ENCODE results near the gene CEP131.
"Not testable (repeated sequence)": the region's sequence is repeated elsewhere in the genome, so short reads cannot be mapped to it uniquely, and the experiment has no call there.

The CEP131 gene

GRCh38 chr17:81156866-81157805 is 65.6 kb downstream of the CEP131 start:
- H3K9ac ChIP-seq (ENCODE audit: low read depth, low read length): no peak overlapping the region
- H3K4me2 ChIP-seq (ENCODE audit: low read length): no peak overlapping the region
- H3K27me3 ChIP-seq (ENCODE audit: control insufficient read depth, insufficient read depth, low read length): no peaks in the 10 kb centered on the region
- H3K4me3 ChIP-seq (ENCODE audit: low read length): no peak overlapping the region
- peaks cover 8% of the 10 kb centered on the region for H3K4me1 ChIP-seq (ENCODE audit: control insufficient read depth, insufficient read depth, low read length)
- no peaks in the 10 kb centered on the region for H3K36me3 ChIP-seq (ENCODE audit: insufficient read depth, low read length)
- no peaks in the 10 kb centered on the region for H3K9me3 ChIP-seq (replicated peaks; ENCODE audit: low read length)

GRCh38 chr17:81154961-81155360 is 67.8 kb downstream of the CEP131 start:
- H3K9me3 ChIP-seq (replicated peaks; ENCODE audit: low read length): no peaks in the 10 kb centered on the region
- no peak overlapping the region for H3K4me2 ChIP-seq (ENCODE audit: low read length)
- no peak overlapping the region for H3K4me3 ChIP-seq (ENCODE audit: low read length)
- H3K36me3 ChIP-seq (ENCODE audit: insufficient read depth, low read length): no peaks in the 10 kb centered on the region
- no peak overlapping the region for H3K9ac ChIP-seq (ENCODE audit: low read depth, low read length)
- no peaks in the 10 kb centered on the region for H3K27me3 ChIP-seq (ENCODE audit: control insufficient read depth, insufficient read depth, low read length)
- peaks cover 8% of the 10 kb centered on the region for H3K4me1 ChIP-seq (ENCODE audit: control insufficient read depth, insufficient read depth, low read length)

GRCh38 chr17:81154016-81154415 is 68.7 kb downstream of the CEP131 start:
- H3K36me3 ChIP-seq (ENCODE audit: insufficient read depth, low read length); H3K4me2 ChIP-seq (ENCODE audit: low read length); H3K27me3 ChIP-seq (ENCODE audit: control insufficient read depth, insufficient read depth, low read length); H3K4me3 ChIP-seq (ENCODE audit: low read length); H3K9me3 ChIP-seq (replicated peaks; ENCODE audit: low read length); H3K9ac ChIP-seq (ENCODE audit: low read depth, low read length); H3K4me1 ChIP-seq (ENCODE audit: control insufficient read depth, insufficient read depth, low read length): not testable (repeated sequence)

- no peaks in the 10 kb centered on the region for H3K36me3 ChIP-seq (ENCODE audit: insufficient read depth, low read length)
- peak overlapping the region; percentile 62 for H3K4me2 ChIP-seq (ENCODE audit: low read length)
- peaks cover 8% of the 10 kb centered on the region for H3K4me1 ChIP-seq (ENCODE audit: control insufficient read depth, insufficient read depth, low read length)
- H3K27me3 ChIP-seq (ENCODE audit: control insufficient read depth, insufficient read depth, low read length): peaks cover 2% of the 10 kb centered on the region
- H3K4me3 ChIP-seq (ENCODE audit: low read length): peak overlapping the region; percentile 25
- H3K9ac ChIP-seq (ENCODE audit: low read depth, low read length): no peak overlapping the region
- no peaks in the 10 kb centered on the region for H3K9me3 ChIP-seq (replicated peaks; ENCODE audit: low read length)
Measured at GRCh38 chr17:81153340-81153803, 69.4 kb downstream of the CEP131 start.

- no peaks in the 10 kb centered on the region for H3K9me3 ChIP-seq (replicated peaks; ENCODE audit: low read length)
- no peak overlapping the region for H3K4me2 ChIP-seq (ENCODE audit: low read length)
- peaks cover 8% of the 10 kb centered on the region for H3K4me1 ChIP-seq (ENCODE audit: control insufficient read depth, insufficient read depth, low read length)
- no peaks in the 10 kb centered on the region for H3K36me3 ChIP-seq (ENCODE audit: insufficient read depth, low read length)
- H3K4me3 ChIP-seq (ENCODE audit: low read length): no peak overlapping the region
- H3K27me3 ChIP-seq (ENCODE audit: control insufficient read depth, insufficient read depth, low read length): peaks cover 2% of the 10 kb centered on the region
- no peak overlapping the region for H3K9ac ChIP-seq (ENCODE audit: low read depth, low read length)
Measured at GRCh38 chr17:81152288-81152828, 70.4 kb downstream of the CEP131 start.

- H3K36me3 ChIP-seq (ENCODE audit: insufficient read depth, low read length): no peaks in the 10 kb centered on the region
- H3K27me3 ChIP-seq (ENCODE audit: control insufficient read depth, insufficient read depth, low read length): peaks cover 2% of the 10 kb centered on the region
- no peak overlapping the region for H3K9ac ChIP-seq (ENCODE audit: low read depth, low read length)
- H3K4me2 ChIP-seq (ENCODE audit: low read length): no peak overlapping the region
- peaks cover 8% of the 10 kb centered on the region for H3K4me1 ChIP-seq (ENCODE audit: control insufficient read depth, insufficient read depth, low read length)
- H3K4me3 ChIP-seq (ENCODE audit: low read length): no peak overlapping the region
- H3K9me3 ChIP-seq (replicated peaks; ENCODE audit: low read length): no peaks in the 10 kb centered on the region
Measured at GRCh38 chr17:81151278-81151677, 71.5 kb downstream of the CEP131 start.

GRCh38 chr17:81150377-81151077 is 72.2 kb downstream of the CEP131 start:
- H3K9me3 ChIP-seq (replicated peaks; ENCODE audit: low read length): no peaks in the 10 kb centered on the region
- no peak overlapping the region for H3K9ac ChIP-seq (ENCODE audit: low read depth, low read length)
- no peak overlapping the region for H3K4me3 ChIP-seq (ENCODE audit: low read length)
- H3K4me1 ChIP-seq (ENCODE audit: control insufficient read depth, insufficient read depth, low read length): peaks cover 8% of the 10 kb centered on the region
- H3K4me2 ChIP-seq (ENCODE audit: low read length): no peak overlapping the region
- H3K36me3 ChIP-seq (ENCODE audit: insufficient read depth, low read length): no peaks in the 10 kb centered on the region
- H3K27me3 ChIP-seq (ENCODE audit: control insufficient read depth, insufficient read depth, low read length): peaks cover 2% of the 10 kb centered on the region

GRCh38 chr17:81148986-81149533 is 73.7 kb downstream of the CEP131 start:
- Histone ChIP-seq H3K4me3 (ENCODE audit: low read length) (no peak overlapping the region), H3K9me3 (replicated peaks; ENCODE audit: low read length) (no peaks in the 10 kb centered on the region), H3K4me1 (ENCODE audit: control insufficient read depth, insufficient read depth, low read length) (peaks cover 8% of the 10 kb centered on the region), H3K36me3 (ENCODE audit: insufficient read depth, low read length) (no peaks in the 10 kb centered on the region), H3K9ac (ENCODE audit: low read depth, low read length) (no peak overlapping the region), H3K4me2 (ENCODE audit: low read length) (no peak overlapping the region), H3K27me3 (ENCODE audit: control insufficient read depth, insufficient read depth, low read length) (peaks cover 2% of the 10 kb centered on the region)

- Histone ChIP-seq H3K4me1 (ENCODE audit: control insufficient read depth, insufficient read depth, low read length) (peaks cover 7% of the 10 kb centered on the region), H3K36me3 (ENCODE audit: insufficient read depth, low read length) (no peaks in the 10 kb centered on the region), H3K9ac (ENCODE audit: low read depth, low read length) (no peak overlapping the region), H3K9me3 (replicated peaks; ENCODE audit: low read length) (no peaks in the 10 kb centered on the region), H3K4me2 (ENCODE audit: low read length) (no peak overlapping the region), H3K27me3 (ENCODE audit: control insufficient read depth, insufficient read depth, low read length) (peaks cover 2% of the 10 kb centered on the region), H3K4me3 (ENCODE audit: low read length) (no peak overlapping the region)
Measured at GRCh38 chr17:81148571-81148970, 74.2 kb downstream of the CEP131 start.

GRCh38 chr17:81147701-81148100 is 75.1 kb downstream of the CEP131 start:
- Histone ChIP-seq H3K4me3 (ENCODE audit: low read length) (no peak overlapping the region), H3K27me3 (ENCODE audit: control insufficient read depth, insufficient read depth, low read length) (peaks cover 2% of the 10 kb centered on the region), H3K4me1 (ENCODE audit: control insufficient read depth, insufficient read depth, low read length) (no peaks in the 10 kb centered on the region), H3K9me3 (replicated peaks; ENCODE audit: low read length) (no peaks in the 10 kb centered on the region), H3K9ac (ENCODE audit: low read depth, low read length) (no peak overlapping the region), H3K36me3 (ENCODE audit: insufficient read depth, low read length) (no peaks in the 10 kb centered on the region), H3K4me2 (ENCODE audit: low read length) (no peak overlapping the region)

GRCh38 chr17:81146208-81146607 is 76.6 kb downstream of the CEP131 start:
- H3K4me2 ChIP-seq (ENCODE audit: low read length); H3K4me3 ChIP-seq (ENCODE audit: low read length): not testable (repeated sequence)

More at GRCh38 chr17:81146208-81146607, 76.6 kb downstream of the CEP131 start:
- not testable (repeated sequence) for H3K36me3 ChIP-seq (ENCODE audit: insufficient read depth, low read length); H3K4me1 ChIP-seq (ENCODE audit: control insufficient read depth, insufficient read depth, low read length); H3K9ac ChIP-seq (ENCODE audit: low read depth, low read length); H3K9me3 ChIP-seq (replicated peaks; ENCODE audit: low read length); H3K27me3 ChIP-seq (ENCODE audit: control insufficient read depth, insufficient read depth, low read length)
